GM21576 (cell line): ENCODE measurements around the gene ASCC1.

Experiments used
- ATAC-seq: cut with Tn5 transposase; IDR thresholded peaks from one replicate; pipeline ENCODE4 v1.9.1; 2021; ENCODE audit warnings: mild to moderate bottlenecking, moderate library complexity; ENCODE audit not compliant: unreplicated experiment

Gene ASCC1

DNA sequence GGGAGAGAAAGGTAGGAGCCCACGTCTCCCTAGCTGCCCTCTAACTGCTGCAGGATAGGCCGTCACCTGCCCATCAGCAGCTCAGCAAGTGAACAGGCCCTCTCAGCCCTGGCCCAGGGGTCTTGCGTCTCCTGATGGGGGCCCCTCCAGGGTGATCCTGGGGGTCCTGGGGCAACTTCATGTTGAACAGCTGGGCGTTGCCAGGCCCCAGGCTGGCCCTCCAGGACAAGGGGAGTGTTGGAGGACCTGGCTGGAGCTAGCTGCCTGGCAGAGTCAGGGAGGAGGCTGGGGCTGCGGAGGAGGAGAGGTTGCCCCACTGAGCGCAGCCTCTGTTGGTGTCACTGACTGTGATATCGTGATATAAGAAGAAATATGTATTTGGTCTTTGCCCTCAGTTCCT is 162.4 kb downstream of the ASCC1 start:
- ATAC-seq: no peak

DNA sequence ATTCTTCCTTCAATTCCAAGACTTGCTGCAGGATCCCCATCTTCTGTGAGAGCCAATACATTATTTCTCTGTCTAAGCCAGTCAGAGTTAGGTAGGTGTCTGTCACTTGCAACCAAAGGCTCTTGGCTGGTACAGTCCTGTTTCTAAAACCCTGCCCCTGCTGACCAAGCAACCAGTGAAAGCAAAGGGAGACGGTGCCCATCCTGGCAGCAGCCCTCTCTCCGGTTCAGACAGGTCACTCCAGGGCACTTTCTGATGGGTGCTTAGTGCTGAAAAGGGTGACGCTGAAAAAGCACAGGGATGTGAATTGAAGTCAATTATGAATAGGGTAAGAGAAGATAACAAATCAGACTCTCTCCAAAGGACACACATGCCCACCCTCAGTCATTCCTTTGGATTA is 165.2 kb downstream of the ASCC1 start:
- ATAC-seq: no peak

DNA sequence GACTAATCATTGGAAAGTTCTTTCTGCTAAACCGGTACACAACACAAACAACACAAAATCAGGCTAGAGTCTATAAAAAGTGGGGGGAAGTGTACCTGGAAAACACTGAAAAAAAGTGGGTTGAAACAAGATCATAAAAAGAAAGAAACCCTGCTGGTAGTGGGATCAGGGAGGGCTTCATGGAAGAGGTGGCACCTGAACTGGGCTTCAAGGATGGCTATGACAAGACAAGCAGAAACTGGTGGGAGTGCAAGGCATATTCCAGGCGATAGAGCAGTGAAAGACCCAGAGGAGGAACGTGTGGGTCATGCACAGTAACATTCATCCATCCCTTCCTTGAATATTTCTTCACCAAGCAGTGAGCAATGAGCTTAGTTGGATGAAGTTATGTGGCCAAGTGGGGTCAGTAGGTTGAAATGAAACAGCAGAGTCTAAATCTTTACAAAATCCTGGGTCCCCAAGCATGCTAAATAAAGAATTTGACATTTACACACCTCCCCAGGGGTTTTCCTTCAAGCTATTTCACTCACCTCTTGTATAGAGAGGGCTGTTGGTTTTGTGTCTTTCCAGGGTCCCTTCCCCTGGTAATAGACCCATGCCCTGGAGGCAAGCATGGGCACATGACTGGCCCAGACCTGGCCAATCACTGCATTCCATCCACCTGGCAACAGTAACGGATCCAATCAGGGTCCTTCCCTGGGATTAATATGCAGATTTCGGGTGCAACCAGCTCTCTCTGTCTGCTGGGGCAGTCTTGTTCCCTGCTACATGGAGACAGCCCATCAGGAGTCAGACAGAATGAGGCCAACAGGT is 165.9 kb downstream of the ASCC1 start:
- ATAC-seq: no peak

DNA sequence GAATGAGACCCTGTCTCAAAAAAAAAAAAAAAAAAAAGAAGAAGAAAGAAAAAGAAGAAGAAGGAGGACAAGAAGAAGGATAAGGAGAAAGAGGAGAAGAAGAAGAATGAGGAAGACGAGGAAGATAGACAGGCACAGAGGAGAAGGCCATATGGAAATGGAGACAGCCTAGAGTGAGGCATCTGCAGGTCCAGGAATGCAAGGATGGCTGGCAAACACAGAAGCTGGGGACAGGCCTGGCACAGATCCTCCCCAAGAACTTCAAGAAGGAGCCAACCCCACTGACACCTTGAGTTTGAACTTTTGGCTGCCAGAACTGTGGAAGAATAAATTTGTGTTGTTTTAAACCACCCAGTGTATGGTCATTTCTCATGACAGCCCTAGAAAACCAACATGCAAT is 166.6 kb downstream of the ASCC1 start:
- ATAC-seq: no peak

DNA sequence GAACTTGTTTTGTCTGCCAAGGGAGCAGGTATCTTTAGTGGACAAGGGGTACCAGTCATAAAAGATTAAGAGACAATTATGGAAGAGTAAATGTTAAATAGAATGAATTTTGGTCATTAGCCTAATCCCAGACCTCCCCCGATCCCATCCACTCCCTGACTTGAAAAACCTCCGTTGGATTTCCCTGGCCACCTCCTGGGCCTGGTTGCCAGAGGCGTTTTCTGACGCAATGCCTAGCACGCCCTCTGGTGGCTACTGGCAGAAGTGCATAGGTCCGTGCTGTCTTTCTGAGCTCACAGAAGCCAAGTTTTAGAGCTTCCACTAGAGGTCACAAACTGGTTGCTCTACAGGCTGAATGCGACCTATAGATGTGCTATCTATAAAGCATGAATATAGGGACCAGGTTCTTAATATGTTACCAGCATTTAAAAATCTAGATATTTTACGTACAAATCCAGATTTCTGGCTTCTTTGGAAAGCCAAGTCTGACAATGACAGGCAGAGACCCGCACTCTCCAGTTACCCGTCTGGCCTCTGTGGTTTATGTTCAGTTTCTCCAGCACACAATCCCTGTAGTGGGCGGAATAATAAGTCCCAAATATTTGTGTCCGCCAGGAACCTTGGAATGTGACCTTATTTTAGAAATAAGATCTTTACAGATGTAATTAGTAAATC is 167.5 kb downstream of the ASCC1 start:
- ATAC-seq: no peak
